ENCODE data around the gene STAT6. TPM values are rescaled to one million over a fixed set of nuclear protein-coding genes. Genes with fewer than 3 reads are reported as not detected.

STAT6 gene
- total RNA-seq, 1 experiment from 2014 or later: 44.4 TPM

DNA sequence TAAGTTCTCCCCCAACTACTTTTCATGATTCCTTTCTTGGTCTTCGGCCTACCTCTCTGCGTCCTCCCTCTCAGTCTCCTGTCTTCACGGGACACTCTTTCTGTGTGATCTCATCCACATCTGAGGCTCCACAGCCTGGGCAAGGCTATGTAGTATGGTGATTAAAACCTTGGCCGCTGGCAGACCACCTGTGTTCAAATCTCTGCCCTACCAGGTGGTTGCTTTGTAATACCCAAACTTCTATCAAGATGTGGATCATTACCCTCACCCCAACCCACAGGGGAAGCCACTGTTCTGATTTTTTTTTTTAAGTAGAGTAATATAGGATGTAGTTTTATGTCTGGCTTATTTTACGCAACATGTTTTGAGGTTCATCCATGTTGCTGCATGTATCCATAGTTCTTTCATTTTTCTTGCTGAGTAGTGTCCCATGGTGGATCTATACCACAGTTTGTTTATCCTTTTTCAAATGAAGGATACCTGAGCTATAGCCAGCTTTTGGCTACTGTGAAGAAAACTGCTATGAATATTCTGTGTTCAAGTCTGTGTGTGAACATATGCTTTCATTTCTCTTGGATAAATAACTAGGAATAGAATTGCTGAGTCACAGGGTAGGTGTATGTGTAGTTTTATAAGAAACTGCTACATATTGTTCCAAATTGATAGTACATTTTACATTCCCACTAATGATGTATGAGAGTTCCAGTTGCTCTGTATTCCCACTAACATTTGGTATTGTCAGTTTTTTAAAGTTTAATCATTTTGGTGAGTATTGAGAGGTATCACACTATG, 8.3 kb upstream of the STAT6 start:
- Histone ChIP-seq H3K23ac (ENCODE audit: insufficient read length, low read depth, low read length) (no peak overlapping the region), H3K14ac (ENCODE audit: insufficient read depth, low read length) (no peak overlapping the region), H2BK12ac (ENCODE audit: insufficient read length, low read depth, low read length) (no peak overlapping the region), H2BK120ac (ENCODE audit: low read depth, low read length, poor library complexity, severe bottlenecking) (no peak overlapping the region), H2BK20ac (ENCODE audit: low read depth, low read length, poor library complexity, severe bottlenecking) (no peak overlapping the region), H3K79me2 (ENCODE audit: insufficient read depth, low read length) (no peaks in the 10 kb centered on the region), H4K5ac (ENCODE audit: insufficient read length, low read depth, low read length) (no peak overlapping the region), H3K4me2 (ENCODE audit: insufficient read depth, insufficient read length, low read length) (no peak overlapping the region), H3K4ac (ENCODE audit: low read depth, low read length) (no peak overlapping the region), H4K20me1 (ENCODE audit: control insufficient read depth, insufficient read depth, insufficient read length) (no peaks in the 10 kb centered on the region), H3K56ac (ENCODE audit: insufficient read length, low read depth, low read length) (no peak overlapping the region), H3K9ac (ENCODE audit: extremely low read depth, insufficient read length, low read length) (no peak overlapping the region), H2AK5ac (ENCODE audit: insufficient read length, low read length) (no peak overlapping the region), H3K27me3 (ENCODE audit: insufficient read depth, low read length) (no peaks in the 10 kb centered on the region), H3T11ph (ENCODE audit: low read length) (no peak overlapping the region), H3K4me1 (ENCODE audit: insufficient read depth, low read length) (no peaks in the 10 kb centered on the region), H3K9me3 (ENCODE audit: control insufficient read depth, low read depth, low read length) (no peaks in the 10 kb centered on the region), H3K18ac (ENCODE audit: insufficient read length, low read depth, low read length) (no peak overlapping the region), H2AFZ (ENCODE audit: low read length) (no peak overlapping the region), H2BK5ac (ENCODE audit: insufficient read length, low read length) (no peak overlapping the region), H2BK15ac (ENCODE audit: low read depth, low read length) (no peak overlapping the region), H4K8ac (replicated peaks; ENCODE audit: insufficient read length, low read depth, low read length) (no peak overlapping the region), H4K91ac (ENCODE audit: insufficient read length, low read depth, low read length) (no peak overlapping the region), H3K23me2 (ENCODE audit: insufficient read length, low read depth, low read length, poor library complexity, severe bottlenecking) (no peaks in the 10 kb centered on the region), H3K27ac (ENCODE audit: insufficient read length, low read depth, low read length) (no peak overlapping the region), H3K79me1 (ENCODE audit: insufficient read depth, low read depth, low read length, poor library complexity, severe bottlenecking) (no peaks in the 10 kb centered on the region)
- TF ChIP-seq, protein P1, sequence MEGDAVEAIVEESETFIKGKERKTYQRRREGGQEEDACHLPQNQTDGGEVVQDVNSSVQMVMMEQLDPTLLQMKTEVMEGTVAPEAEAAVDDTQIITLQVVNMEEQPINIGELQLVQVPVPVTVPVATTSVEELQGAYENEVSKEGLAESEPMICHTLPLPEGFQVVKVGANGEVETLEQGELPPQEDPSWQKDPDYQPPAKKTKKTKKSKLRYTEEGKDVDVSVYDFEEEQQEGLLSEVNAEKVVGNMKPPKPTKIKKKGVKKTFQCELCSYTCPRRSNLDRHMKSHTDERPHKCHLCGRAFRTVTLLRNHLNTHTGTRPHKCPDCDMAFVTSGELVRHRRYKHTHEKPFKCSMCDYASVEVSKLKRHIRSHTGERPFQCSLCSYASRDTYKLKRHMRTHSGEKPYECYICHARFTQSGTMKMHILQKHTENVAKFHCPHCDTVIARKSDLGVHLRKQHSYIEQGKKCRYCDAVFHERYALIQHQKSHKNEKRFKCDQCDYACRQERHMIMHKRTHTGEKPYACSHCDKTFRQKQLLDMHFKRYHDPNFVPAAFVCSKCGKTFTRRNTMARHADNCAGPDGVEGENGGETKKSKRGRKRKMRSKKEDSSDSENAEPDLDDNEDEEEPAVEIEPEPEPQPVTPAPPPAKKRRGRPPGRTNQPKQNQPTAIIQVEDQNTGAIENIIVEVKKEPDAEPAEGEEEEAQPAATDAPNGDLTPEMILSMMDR (conservative IDR thresholded peaks at IDR 0.05): no peak
- H3K27ac Mint-ChIP-seq: no peak overlapping the region; a peak in 1 of 7 replicates
- peaks cover 4 to 10% (median 6%) of the 10 kb centered on the region in 3 experiments; a peak in 6 of 7 replicates for H3K36me3 Mint-ChIP-seq (ENCODE audit: insufficient read depth in 1 of 3, low read depth in 3 of 3)
- peaks cover 2 to 3% of the 10 kb centered on the region in 2 experiments; a peak in 3 of 4 replicates for H3K4me1 Mint-ChIP-seq
- H3K9me3 Mint-ChIP-seq: peaks cover 3 to 7% of the 10 kb centered on the region in 2 experiments; a peak in 3 of 5 replicates
- no peak for DNase-seq
- no CpG with 5 or more reads among the region's 5 CpGs for whole genome bisulfite sequencing (ENCODE audit: extremely low coverage, insufficient read length, low lambda C conversion rate)
- H3K4me3 Mint-ChIP-seq: no peak overlapping the region
- peaks cover 6% of the 10 kb centered on the region for H3K27me3 Mint-ChIP-seq (ENCODE audit: low read depth)
